ENCODE data around the gene TEKT3. TPM values are rescaled to one million over a fixed set of nuclear protein-coding genes. Genes with fewer than 3 reads are reported as not detected.

The TEKT3 gene
- polyA plus RNA-seq, 3 donors from 2014 or later = not detected

GRCh38 chr17:15278924-15279477, 62.4 kb downstream of the TEKT3 start:
- Mint-ChIP-seq H3K4me1 (no peaks in the 10 kb centered on the region), H3K36me3 (no peaks in the 10 kb centered on the region), H3K27me3 (ENCODE audit: low read depth in 3 of 3) (peaks cover 3 to 18% (median 7%) of the 10 kb centered on the region in 3 donors), H3K4me3 (no peak overlapping the region), H3K9me3 (no peaks in the 10 kb centered on the region), H3K27ac (no peak overlapping the region)
- DNase-seq = no peak

GRCh38 chr17:15278380-15278779, 63.0 kb downstream of the TEKT3 start:
- Mint-ChIP-seq H3K4me3 (no peak overlapping the region), H3K4me1 (no peaks in the 10 kb centered on the region), H3K27me3 (ENCODE audit: low read depth in 3 of 3) (peaks cover 3 to 13% (median 7%) of the 10 kb centered on the region in 3 donors), H3K9me3 (no peaks in the 10 kb centered on the region), H3K36me3 (no peaks in the 10 kb centered on the region), H3K27ac (no peak overlapping the region)
- DNase-seq = no peak

GRCh38 chr17:15274017-15274416, 67.4 kb downstream of the TEKT3 start:
- peaks cover 2 to 3% (median 2%) of the 10 kb centered on the region in 3 donors for H3K27me3 Mint-ChIP-seq (ENCODE audit: low read depth in 3 of 3)
- no peaks in the 10 kb centered on the region for H3K36me3 Mint-ChIP-seq
- no peak overlapping the region for H3K27ac Mint-ChIP-seq
- DNase-seq = no peak
- H3K4me1 Mint-ChIP-seq = no peaks in the 10 kb centered on the region
- H3K4me3 Mint-ChIP-seq = no peak overlapping the region
- H3K9me3 Mint-ChIP-seq = no peaks in the 10 kb centered on the region

GRCh38 chr17:15273141-15273793, 68.1 kb downstream of the TEKT3 start:
- H3K27ac Mint-ChIP-seq = no peak overlapping the region
- H3K4me3 Mint-ChIP-seq = no peak overlapping the region
- no peaks in the 10 kb centered on the region for H3K4me1 Mint-ChIP-seq
- no peak for DNase-seq
- no peaks in the 10 kb centered on the region for H3K36me3 Mint-ChIP-seq
- H3K27me3 Mint-ChIP-seq (ENCODE audit: low read depth in 3 of 3) = peaks cover 2 to 3% (median 2%) of the 10 kb centered on the region in 3 donors
- no peaks in the 10 kb centered on the region for H3K9me3 Mint-ChIP-seq

GRCh38 chr17:15271741-15272140, 69.7 kb downstream of the TEKT3 start:
- Mint-ChIP-seq H3K9me3 (no peaks in the 10 kb centered on the region), H3K36me3 (no peaks in the 10 kb centered on the region), H3K4me3 (no peak overlapping the region), H3K27ac (no peak overlapping the region), H3K4me1 (no peaks in the 10 kb centered on the region), H3K27me3 (ENCODE audit: low read depth in 3 of 3) (peaks cover 2 to 8% (median 4%) of the 10 kb centered on the region in 3 donors)
- DNase-seq = no peak

GRCh38 chr17:15270628-15271381, 70.6 kb downstream of the TEKT3 start:
- Mint-ChIP-seq H3K27me3 (ENCODE audit: low read depth in 3 of 3) (peaks cover 4 to 11% (median 5%) of the 10 kb centered on the region in 3 donors), H3K36me3 (no peaks in the 10 kb centered on the region), H3K4me1 (no peaks in the 10 kb centered on the region), H3K4me3 (no peak overlapping the region), H3K27ac (no peak overlapping the region), H3K9me3 (no peaks in the 10 kb centered on the region)
- no peak for DNase-seq

- no peak overlapping the region for H3K27ac Mint-ChIP-seq
- no peaks in the 10 kb centered on the region for H3K9me3 Mint-ChIP-seq
- H3K4me1 Mint-ChIP-seq = no peaks in the 10 kb centered on the region
These were observed 71.7 kb downstream of the TEKT3 start for GRCh38 chr17:15269780-15270089.

GRCh38 chr17:15269087-15269779, 72.2 kb downstream of the TEKT3 start:
- no peaks in the 10 kb centered on the region for H3K36me3 Mint-ChIP-seq
- no peak overlapping the region for H3K4me3 Mint-ChIP-seq
- H3K27me3 Mint-ChIP-seq (ENCODE audit: low read depth in 3 of 3) = peaks cover 4 to 13% (median 5%) of the 10 kb centered on the region in 3 donors
- no peak overlapping the region for H3K27ac Mint-ChIP-seq
- no peaks in the 10 kb centered on the region for H3K9me3 Mint-ChIP-seq
- no peak for DNase-seq
- no peaks in the 10 kb centered on the region for H3K4me1 Mint-ChIP-seq

More at GRCh38 chr17:15269780-15270089, 71.7 kb downstream of the TEKT3 start:
- no peak overlapping the region for H3K4me3 Mint-ChIP-seq
- no peak for DNase-seq
- peaks cover 4 to 14% (median 5%) of the 10 kb centered on the region in 3 donors for H3K27me3 Mint-ChIP-seq (ENCODE audit: low read depth in 3 of 3)
- no peaks in the 10 kb centered on the region for H3K36me3 Mint-ChIP-seq

GRCh38 chr17:15268461-15268860, 72.9 kb downstream of the TEKT3 start:
- no peak overlapping the region for H3K4me3 Mint-ChIP-seq
- H3K9me3 Mint-ChIP-seq = no peaks in the 10 kb centered on the region
- H3K4me1 Mint-ChIP-seq = no peaks in the 10 kb centered on the region
- H3K27me3 Mint-ChIP-seq (ENCODE audit: low read depth in 3 of 3) = peaks cover 5 to 12% (median 7%) of the 10 kb centered on the region in 3 donors
- no peaks in the 10 kb centered on the region for H3K36me3 Mint-ChIP-seq
- no peak overlapping the region for H3K27ac Mint-ChIP-seq
- no peak for DNase-seq

GRCh38 chr17:15267996-15268395, 73.4 kb downstream of the TEKT3 start:
- Mint-ChIP-seq H3K36me3 (no peaks in the 10 kb centered on the region), H3K9me3 (no peaks in the 10 kb centered on the region), H3K4me3 (no peak overlapping the region), H3K27me3 (ENCODE audit: low read depth in 3 of 3) (peaks cover 5 to 12% (median 7%) of the 10 kb centered on the region in 3 donors), H3K4me1 (no peaks in the 10 kb centered on the region), H3K27ac (no peak overlapping the region)
- no peak for DNase-seq

- H3K4me3 Mint-ChIP-seq = no peak overlapping the region
- H3K4me1 Mint-ChIP-seq = no peaks in the 10 kb centered on the region
- no peaks in the 10 kb centered on the region for H3K36me3 Mint-ChIP-seq
- peaks cover 7 to 14% (median 9%) of the 10 kb centered on the region in 3 donors for H3K27me3 Mint-ChIP-seq (ENCODE audit: low read depth in 3 of 3)
- no peak overlapping the region for H3K27ac Mint-ChIP-seq
- DNase-seq = no peak
- no peaks in the 10 kb centered on the region for H3K9me3 Mint-ChIP-seq
These were observed 74.9 kb downstream of the TEKT3 start for GRCh38 chr17:15266325-15267125.

- DNase-seq = no peak
- Mint-ChIP-seq H3K4me3 (no peak within 1 kb of the TSS), H3K27me3 (ENCODE audit: low read depth in 3 of 3) (peaks cover 11 to 20% (median 12%) of the 10 kb centered on the region in 3 donors), H3K36me3 (no peaks in the 10 kb centered on the region), H3K9me3 (no peaks in the 10 kb centered on the region), H3K27ac (no peak within 1 kb of the TSS), H3K4me1 (peaks cover 4 to 5% of the 10 kb centered on the region in 2 donors)
These were observed 76.3 kb downstream of the TEKT3 start, which contains the start of gene PMP22 for GRCh38 chr17:15265131-15265530. PMP22 (minus strand) TSS chr17:15265326; CDS start chr17:15260727, 4,599 bp downstream.

- Mint-ChIP-seq H3K36me3 (no peaks in the 10 kb centered on the region), H3K27me3 (ENCODE audit: low read depth in 3 of 3) (peaks cover 12 to 20% (median 13%) of the 10 kb centered on the region in 3 donors), H3K4me1 (peaks cover 5 to 8% of the 10 kb centered on the region in 2 donors), H3K9me3 (no peaks in the 10 kb centered on the region), H3K4me3 (no peak overlapping the region), H3K27ac (no peak overlapping the region)
- no peak for DNase-seq
These were observed 76.9 kb downstream of the TEKT3 start for GRCh38 chr17:15264542-15264941.
